NCI-H2196 (cell line): ENCODE data around the gene DNAJB14.

Experiments used
- DNase-seq: peaks from one replicate; lab custom pipeline; 2025; ENCODE audit not compliant: unreplicated experiment; lab: John Stamatoyannopoulos, UW

DNAJB14 gene

DNA sequence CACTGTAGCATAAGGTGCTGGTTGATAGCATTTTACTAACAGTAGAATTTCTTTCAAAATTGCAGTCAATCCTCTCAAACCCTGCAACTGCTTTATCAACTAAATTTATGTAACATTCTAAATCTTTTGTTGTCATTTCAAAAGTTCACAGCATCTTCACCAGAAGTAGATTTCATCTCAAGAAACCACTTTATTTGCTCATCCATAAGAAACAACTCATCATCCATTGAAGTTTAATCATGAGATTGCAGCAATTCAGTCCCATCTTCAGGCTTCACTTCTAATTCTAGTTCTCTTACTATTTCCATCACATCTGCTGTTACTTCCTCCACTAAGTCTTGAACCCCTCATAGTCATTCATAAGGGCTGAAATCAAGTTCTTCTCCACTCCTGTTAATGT lies 73.8 kb downstream of the DNAJB14 start:
- DNase-seq: no peak

DNA sequence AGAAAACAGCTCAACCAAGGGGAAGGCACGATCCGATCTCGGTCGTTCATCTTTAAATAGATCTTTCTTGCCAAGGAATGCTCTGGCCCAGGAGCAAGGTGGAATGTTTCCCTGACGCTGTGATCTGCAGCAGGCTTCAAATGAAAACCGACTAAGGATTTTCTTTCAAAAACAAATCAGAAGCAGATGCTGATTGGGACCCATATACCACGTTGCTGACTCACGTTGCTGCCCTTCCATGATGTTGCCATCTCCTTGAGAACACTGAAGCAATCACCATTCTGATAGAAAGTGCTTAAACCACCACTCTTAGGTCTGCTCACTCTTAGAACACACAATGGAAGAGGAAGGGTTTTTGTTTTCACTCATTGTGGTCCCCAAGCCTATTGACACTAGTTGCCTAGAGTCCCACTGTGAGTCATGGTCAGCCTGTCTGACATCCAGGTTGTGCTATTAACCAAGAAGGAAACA lies 78.3 kb downstream of the DNAJB14 start:
- DNase-seq: no peak

DNA sequence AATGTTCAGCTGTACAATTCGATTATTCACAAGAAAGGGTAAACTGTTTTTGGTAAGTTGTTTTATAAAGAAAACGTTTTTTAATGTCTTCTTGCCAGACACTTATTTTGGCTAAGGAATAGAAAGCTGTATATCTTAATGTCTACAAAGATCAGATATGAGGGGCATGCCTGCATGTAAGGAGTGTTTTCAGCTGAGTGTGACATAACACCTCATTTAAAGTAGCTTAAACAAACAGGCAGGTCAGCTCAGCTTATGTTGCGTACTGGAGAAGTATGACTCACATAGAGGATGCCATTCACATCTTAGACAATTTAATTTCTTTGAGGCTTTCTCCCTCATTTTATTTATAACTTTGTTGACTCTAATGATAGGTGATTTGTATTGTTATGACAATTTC lies 82.6 kb downstream of the DNAJB14 start:
- DNase-seq: no peak

DNA sequence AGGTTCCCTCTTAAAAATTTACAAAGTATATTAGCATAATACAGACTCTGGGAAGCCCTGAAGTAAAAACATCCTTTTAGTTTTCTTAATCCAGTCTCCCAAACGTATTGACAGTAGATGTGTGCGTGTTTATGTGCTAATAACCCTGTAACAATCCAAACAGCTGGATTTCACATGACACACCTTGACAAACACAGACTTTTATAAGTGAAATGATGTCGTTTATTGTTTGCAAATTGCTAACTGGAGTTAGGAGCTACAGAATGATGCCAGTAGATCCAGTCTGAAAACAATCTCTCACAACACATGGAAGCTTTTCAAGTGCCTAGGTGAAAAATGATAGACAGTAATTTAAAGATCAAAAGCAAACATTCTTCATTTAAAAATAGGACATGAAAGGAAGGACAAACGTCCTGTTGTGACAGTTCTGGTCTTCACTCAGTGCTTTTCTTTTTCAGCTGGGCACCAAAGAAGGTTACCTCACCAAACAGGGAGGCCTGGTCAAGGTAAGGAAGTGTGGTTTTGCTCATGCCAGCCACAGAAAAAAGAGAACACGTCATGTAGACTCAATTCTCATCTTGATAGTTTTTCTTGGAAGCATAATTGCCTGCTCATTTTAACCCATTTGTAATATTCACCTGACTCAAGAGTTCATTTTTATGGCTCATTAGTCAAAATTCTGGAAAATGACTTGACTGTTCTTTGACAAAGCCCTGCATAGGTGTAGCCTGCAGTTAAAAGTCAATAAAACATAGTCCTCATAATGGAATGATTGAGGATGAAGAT lies 85.1 kb downstream of the DNAJB14 start:
- DNase-seq: no peak

DNA sequence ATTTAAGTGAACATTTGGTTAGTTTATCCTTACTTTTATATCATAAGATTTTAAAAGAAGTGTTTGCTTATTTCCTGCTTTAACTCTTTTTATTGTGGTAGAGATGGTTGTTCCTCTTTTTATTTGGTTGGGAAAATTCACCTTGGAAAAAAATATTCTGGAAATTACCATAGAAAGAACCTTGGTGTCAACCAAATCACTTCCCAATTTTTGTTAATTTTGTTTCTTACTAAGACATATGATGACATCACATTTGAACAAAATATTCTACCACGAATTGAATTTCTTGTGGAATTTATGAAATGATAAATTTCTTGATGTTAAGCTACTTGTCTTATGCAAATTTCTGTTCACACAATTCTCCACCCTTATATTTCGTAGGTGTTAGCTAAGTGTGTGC lies 85.9 kb downstream of the DNAJB14 start:
- no peak for DNase-seq

DNA sequence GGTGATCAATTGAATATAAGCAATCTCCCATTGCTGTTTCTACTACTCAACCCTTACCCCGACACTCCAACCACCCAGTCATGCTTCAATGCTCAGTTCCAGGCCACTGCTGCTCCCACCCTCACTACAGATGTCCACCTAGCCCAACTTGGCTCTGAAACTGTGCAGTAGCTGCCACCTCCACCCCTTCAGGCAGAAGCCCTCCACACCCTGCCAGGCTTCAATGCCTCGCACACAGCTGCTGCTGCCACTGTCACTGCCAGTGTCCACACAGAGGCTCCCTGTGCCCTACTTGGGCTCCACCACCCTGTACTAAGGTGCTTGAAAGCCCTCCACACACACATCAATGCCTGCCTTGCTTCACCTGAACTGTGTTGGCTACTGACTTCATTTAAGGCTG lies 86.8 kb downstream of the DNAJB14 start:
- no peak for DNase-seq

DNA sequence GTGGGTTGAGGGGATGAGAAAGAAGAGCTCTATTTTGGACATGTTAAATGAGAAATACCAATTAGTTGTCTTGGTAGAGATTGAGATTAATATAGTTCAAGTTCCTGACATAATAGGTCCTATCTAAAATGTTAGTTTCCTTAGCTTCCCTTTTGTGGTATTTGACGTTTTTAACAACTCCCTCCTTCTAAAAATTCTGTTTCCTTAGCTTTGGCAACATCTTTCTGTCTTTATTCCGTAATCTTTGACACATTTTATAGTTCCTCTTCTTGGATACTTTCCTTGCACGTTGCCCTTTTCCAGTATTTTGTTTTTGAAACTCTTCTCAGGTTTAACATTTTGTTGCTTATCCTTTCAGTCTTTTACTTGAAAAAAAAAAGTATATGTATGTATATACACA lies 89.1 kb downstream of the DNAJB14 start:
- DNase-seq: no peak

DNA sequence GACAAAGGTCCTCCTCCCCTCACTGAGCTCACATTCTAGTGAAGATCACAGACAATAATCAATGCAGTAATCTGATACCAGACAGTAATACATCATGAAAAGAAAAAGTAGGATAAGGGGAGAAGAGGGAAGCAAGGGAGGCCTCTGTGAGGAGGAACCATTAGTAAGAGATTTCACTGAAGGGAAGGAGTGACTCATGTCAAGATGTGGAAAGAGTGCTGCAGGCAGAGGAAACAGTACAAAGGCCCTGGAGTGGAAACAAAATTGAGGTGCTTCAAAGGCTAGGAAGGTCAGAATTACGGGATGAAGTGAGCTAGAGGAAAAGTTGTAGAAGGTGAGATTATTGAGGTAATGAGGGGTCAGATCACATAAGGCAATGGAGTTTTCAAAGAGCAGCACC lies 90.3 kb downstream of the DNAJB14 start:
- DNase-seq: no peak

DNA sequence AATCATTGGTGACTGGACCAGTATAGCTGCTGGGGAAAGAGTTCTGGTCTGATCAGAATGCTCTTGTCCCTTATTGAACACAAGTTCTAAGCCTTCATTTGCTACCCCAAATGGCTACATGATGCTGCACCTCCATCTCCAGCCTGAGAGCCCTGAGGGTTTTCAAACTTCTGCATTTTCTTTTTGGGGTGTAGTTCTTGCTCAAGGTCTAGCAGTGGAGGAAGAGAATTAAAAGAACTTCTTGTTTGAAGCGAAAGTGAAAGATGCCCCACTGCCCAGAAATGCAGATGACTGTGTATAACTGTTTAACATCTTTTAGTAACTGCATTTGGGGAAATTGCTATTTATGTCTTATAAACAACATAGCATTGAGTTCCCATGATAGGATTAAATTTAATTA lies 90.7 kb downstream of the DNAJB14 start:
- no peak for DNase-seq

DNA sequence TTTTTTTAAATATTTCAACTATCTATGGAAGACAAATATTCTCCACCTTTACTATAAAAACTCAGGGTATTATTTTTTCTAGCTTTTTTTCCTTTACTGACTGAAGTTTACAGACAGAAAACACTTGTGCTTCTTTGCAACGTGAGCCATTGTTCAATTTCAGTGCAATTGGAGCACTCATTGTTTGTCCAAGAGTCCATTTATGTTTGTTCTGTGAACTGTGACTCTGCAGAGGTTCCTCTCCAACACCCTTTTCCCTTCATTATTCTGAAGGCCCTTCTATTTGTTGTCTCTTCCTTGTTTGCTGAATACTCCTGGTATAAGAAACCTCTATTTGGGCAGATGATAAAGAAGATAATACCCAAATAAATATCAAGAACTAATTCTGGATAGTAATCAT lies 92.4 kb downstream of the DNAJB14 start:
- no peak for DNase-seq

DNA sequence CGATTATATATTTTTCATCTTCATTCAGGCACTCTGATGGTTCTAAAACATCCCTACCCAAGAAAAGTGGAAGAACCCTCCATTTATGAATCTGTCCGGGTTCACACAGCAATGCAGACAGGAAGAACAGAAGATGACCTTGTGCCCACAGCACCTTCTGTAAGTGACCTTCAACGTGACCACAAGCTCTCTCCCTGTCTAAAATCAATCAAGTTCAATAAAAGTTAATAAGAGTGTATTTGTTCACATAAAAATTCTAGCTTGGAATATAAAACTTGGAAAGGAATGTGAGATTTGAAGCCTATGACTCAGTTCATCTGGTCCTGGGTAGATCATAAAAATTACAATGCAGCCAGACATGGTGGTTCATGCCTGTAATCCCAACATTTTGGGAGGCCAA lies 93.2 kb downstream of the DNAJB14 start:
- DNase-seq: no peak

DNA sequence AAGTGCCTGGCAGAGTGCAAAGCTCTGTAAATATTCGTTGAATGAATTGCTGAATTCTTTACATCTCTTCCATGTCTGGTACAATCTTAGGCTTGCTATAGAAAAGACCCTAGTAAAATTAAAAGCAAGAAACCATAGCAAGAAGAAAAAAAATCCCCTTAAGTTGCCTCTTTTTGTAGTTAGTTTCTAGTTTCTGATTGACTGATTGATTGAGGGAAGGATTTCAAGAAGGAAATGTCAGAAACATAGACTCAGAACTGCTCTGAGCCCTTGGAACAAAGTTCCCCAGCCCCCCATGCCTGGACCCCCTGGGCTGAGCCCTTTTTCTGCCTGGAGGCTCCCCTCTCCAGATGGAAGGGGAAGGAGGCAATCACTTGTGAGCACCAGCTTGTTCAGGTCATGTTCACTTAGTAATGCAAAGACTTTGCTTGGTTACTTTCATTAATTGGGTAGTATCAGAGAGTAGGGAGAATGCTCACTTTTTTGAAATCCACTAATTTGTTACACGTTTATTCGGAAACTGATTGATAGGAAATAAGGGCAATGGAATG lies 94.1 kb downstream of the DNAJB14 start:
- DNase-seq: no peak

DNA sequence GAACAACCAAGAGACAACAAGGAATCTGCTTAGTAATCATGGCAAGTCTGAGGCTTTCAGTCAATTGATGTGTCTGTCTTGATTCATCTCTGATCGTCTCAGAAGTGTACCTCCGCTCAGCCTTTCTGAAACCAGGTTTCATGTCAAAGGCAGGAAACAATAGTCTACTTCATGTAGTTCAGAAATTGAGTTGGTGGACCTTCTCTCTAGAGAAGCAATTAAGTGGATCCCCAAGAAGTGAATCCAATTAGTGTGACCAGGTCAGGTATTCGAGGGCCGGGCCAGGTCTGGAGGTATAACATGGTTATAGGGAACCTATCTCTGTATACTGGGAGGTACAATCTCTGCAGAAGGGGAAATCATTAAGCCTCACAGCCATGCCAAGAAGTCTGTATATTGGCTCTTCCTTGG lies 97.8 kb downstream of the DNAJB14 start:
- no peak for DNase-seq

DNA sequence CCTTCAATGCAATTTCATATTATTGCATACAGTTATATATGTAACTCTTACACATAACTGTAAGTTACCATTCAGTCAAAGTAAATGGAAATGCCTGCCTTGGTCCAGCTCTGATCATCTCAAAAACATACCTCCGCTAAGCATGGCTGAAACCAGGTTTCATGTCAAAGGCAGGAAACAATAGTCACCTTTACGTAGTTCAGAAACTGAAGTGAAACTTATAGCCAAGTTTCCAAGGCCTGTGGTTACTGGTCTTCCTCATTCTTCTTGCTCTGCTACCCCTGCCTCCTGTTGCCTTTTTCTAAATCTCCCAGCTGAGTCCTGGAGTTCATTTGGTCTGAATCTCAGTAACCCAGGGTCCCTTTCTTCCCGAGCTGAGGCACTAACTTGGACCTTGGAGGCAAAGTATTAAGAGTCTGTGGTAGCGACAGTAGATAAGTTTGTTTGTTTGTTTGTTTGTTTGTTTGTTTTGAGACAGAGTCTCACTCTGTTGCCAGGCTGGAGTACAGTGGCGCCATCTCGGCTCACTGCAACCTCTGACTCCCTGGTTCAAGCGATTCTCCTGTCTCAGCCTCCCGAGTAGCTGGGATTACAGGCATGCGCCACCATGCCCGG lies 98.9 kb downstream of the DNAJB14 start:
- DNase-seq: no peak

DNA sequence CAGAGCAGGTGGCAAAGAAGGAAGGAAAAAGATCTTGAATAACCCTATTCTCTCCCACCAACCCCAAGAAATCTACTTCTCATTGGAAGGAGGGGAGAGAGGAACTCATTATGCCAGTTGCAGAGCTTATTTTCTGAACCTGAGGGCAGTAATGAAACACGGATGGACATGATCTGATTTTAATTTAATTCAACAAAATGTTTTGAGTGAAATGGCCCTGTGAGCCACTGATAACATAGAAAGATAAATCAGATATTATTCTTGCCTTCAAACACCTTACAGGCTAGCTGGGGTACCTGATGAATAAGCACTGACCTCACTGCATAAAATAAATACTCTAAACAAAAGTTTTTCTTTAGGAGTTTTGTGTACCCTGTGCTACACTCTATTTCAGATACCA lies 99.5 kb downstream of the DNAJB14 start:
- no peak for DNase-seq
